Measurements from ENCODE around the gene NSG1. TPM values are rescaled to one million over a fixed set of nuclear protein-coding genes. Genes with fewer than 3 reads are reported as not detected.

The NSG1 gene
- total and polyA plus RNA-seq, 4 donors = 145 to 362 (median 248) TPM

DNA sequence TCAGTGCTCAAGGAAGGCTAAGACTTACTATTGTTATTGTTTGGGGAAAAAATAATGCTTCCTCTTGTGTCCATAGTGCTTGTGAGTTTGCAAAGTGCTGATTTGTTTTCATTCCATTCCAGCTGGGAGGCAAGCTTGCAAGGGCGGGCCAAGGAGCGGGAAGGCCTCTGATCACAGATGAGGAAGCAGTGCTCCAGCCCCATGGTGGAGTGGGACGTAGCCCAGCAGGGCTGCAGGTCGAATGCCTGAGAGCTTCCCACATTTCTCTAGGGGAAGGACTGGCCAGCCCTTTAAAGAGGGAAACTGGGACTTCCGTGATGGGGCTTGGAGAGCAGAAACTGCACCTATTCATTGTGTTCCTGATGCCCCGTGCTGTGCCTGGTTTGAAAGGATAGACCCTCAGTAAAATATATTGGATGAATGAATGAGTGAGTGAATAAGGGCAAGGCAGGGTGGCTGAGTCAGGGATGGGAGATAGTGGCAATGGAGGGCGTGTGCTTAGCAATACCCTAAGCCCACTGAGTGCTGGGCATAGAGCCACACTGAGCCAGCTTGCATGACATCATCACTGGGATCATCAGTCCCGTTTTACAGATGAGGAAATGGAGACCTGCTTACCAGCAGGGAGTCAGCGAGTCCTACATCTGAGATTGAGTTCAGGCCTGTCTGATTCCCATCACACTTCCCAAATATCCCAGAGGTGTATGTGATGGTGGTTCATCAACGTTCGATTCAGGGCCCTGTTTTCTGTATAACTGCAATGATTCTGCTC lies 17.9 kb upstream of the NSG1 start:
- DNase-seq (ENCODE audit: low read depth in 4 of 6, low spot score in 6 of 6) = peak in 1 of 6 donors; percentile 53
- Histone ChIP-seq H3K4me1 (ENCODE audit: control insufficient read depth, insufficient read depth, low read length) (no peaks in the 10 kb centered on the region), H3K4me3 (ENCODE audit: low read depth, low read length) (no peak overlapping the region), H3K9me3 (ENCODE audit: control insufficient read depth, insufficient read depth, low read length) (peaks cover 3% of the 10 kb centered on the region), H3K27ac (ENCODE audit: low read depth, low read length) (no peak overlapping the region), H3K36me3 (ENCODE audit: control insufficient read depth, insufficient read depth, low read length) (no peaks in the 10 kb centered on the region), H3K27me3 (ENCODE audit: control insufficient read depth, insufficient read depth, low read length) (no peaks in the 10 kb centered on the region)
- WGBS (ENCODE audit: insufficient coverage) = 76% methylated on average over 11 of the region's 11 CpGs

DNA sequence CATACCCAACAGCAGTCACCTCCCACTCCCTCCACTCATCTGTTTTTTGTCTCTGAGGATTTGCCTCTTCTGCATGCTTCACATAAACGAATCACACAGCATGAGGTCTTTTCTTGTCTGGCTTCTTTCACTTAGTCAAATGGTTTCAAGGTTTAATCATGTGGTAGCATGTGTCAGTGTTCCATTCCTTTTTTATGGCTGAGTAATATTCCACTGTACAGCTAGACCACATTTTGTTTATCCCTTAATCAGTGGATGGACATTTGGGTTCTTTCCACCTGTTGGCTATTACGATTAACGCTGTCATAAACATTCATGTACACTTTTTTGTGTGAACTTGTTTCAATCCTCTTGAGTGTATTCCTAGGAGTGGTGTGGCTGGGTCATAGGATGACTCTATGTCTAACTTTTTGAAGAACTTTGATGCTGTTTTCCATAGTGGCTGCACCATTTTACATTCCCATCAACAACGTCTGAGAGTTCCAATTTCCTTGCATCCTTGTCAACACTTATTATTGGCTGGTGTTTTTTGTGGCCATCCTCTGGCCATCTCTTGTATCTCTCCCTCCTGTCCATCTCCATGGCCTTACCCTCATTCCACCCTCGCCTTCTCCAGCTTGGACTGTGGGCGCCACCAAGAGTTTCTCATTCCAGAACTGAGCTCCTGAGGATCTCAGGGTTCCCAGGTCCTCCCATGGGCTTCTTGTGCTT lies 12.4 kb upstream of the NSG1 start:
- Histone ChIP-seq H3K27me3 (ENCODE audit: control insufficient read depth, insufficient read depth, low read length) (no peaks in the 10 kb centered on the region), H3K36me3 (ENCODE audit: control insufficient read depth, insufficient read depth, low read length) (no peaks in the 10 kb centered on the region), H3K9me3 (ENCODE audit: control insufficient read depth, insufficient read depth, low read length) (no peaks in the 10 kb centered on the region), H3K27ac (ENCODE audit: low read depth, low read length) (no peak overlapping the region), H3K4me3 (ENCODE audit: low read depth, low read length) (no peak overlapping the region), H3K4me1 (ENCODE audit: control insufficient read depth, insufficient read depth, low read length) (peaks cover 9% of the 10 kb centered on the region)
- DNase-seq (ENCODE audit: low read depth in 4 of 6, low spot score in 6 of 6) = no peak
- 90% methylated on average over 2 of the region's 6 CpGs for WGBS (ENCODE audit: insufficient coverage)

DNA sequence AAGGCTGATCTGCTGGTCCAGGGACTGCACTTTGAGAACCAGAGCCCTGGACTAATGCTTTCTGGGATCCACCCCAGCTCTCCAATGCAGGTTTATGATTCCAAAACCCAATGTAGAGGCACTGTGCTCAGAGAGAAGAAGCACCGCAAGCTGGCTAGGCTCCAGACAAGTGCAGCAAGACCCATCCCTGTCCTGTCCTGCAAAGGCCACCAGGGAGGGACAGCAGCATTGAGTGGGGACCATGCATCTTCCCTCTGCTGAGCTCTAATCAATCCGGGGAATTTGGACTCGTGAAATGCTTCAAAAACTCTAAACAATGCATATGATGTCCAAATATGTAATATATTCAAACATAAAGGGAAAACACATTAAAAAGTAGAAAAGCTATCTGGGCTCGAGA lies 10.8 kb upstream of the NSG1 start:
- Histone ChIP-seq H3K9me3 (ENCODE audit: control insufficient read depth, insufficient read depth, low read length) (no peaks in the 10 kb centered on the region), H3K4me3 (ENCODE audit: low read depth, low read length) (no peak overlapping the region), H3K27me3 (ENCODE audit: control insufficient read depth, insufficient read depth, low read length) (no peaks in the 10 kb centered on the region), H3K4me1 (ENCODE audit: control insufficient read depth, insufficient read depth, low read length) (peaks cover 9% of the 10 kb centered on the region), H3K27ac (ENCODE audit: low read depth, low read length) (no peak overlapping the region), H3K36me3 (ENCODE audit: control insufficient read depth, insufficient read depth, low read length) (no peaks in the 10 kb centered on the region)
- 60% methylated on average over 1 of the region's 4 CpGs for WGBS (ENCODE audit: insufficient coverage)
- no peak for DNase-seq (ENCODE audit: low read depth in 4 of 6, low spot score in 6 of 6)

DNA sequence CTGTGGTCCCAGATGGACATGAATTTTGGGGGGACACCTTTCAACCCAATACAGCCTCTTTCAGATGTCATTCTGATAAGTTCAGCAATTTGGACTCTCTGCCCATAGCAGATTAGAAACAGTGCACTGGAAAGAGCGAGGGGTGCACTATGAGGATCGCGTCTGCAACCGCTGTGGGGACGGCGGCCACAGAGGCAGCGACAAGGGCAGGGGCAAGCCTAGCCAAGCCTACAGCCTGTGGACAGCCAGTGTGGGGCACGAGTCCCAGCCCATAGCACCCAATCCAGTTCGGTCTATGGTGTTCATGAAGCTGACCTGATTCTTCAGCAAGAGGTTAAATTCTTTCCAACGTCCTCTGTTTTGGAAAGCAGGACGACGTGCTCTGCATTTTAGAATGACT lies 9.7 kb upstream of the NSG1 start:
- Histone ChIP-seq H3K36me3 (ENCODE audit: control insufficient read depth, insufficient read depth, low read length) (no peaks in the 10 kb centered on the region), H3K9me3 (ENCODE audit: control insufficient read depth, insufficient read depth, low read length) (no peaks in the 10 kb centered on the region), H3K4me1 (ENCODE audit: control insufficient read depth, insufficient read depth, low read length) (peaks cover 9% of the 10 kb centered on the region), H3K27ac (ENCODE audit: low read depth, low read length) (no peak overlapping the region), H3K27me3 (ENCODE audit: control insufficient read depth, insufficient read depth, low read length) (no peaks in the 10 kb centered on the region), H3K4me3 (ENCODE audit: low read depth, low read length) (no peak overlapping the region)
- no peak for DNase-seq (ENCODE audit: low read depth in 4 of 6, low spot score in 6 of 6)
- 86% methylated on average over 10 of the region's 12 CpGs for WGBS (ENCODE audit: insufficient coverage)

DNA sequence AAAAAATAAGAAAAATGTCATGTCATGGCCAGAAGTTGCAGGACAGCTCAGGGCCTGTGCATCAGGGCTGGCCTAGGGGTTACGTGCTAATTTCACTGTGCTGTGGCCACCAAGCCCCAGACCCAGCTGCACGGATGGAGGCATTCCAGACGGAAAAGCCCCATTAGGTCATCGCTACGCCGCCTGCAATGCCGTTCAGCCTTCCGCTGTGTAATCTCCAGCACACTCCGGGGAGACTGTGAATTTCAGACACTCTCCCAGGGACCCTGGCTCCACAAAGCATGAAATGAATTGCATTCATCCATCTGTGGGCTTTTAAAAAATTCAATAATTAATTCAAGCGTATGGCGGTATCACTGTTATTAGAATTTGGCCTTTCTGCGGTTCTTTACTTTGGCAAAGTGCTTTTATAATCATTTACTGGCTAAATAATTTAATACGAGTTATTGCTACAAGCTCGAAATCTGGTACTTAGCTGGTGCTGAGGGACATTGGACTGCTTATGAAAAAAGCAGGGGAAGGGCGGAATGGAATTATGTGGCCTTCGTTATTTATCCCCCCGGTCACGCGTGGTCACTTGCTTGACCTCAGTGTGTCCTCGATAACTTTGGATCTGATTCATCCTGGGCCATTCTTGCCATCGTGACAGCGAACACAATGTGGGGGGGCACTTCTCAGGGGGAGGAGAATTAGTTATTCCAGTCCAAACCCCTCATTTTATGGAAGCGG lies 9.0 kb upstream of the NSG1 start:
- Histone ChIP-seq H3K4me3 (ENCODE audit: low read depth, low read length) (no peak overlapping the region), H3K9me3 (ENCODE audit: control insufficient read depth, insufficient read depth, low read length) (no peaks in the 10 kb centered on the region), H3K4me1 (ENCODE audit: control insufficient read depth, insufficient read depth, low read length) (peaks cover 9% of the 10 kb centered on the region), H3K27me3 (ENCODE audit: control insufficient read depth, insufficient read depth, low read length) (no peaks in the 10 kb centered on the region), H3K27ac (ENCODE audit: low read depth, low read length) (no peak overlapping the region), H3K36me3 (ENCODE audit: control insufficient read depth, insufficient read depth, low read length) (no peaks in the 10 kb centered on the region)
- peak in 2 of 6 donors; percentile 31 to 91 for DNase-seq (ENCODE audit: low read depth in 4 of 6, low spot score in 6 of 6)
- WGBS (ENCODE audit: insufficient coverage) = 64% methylated on average over 16 of the region's 23 CpGs

DNA sequence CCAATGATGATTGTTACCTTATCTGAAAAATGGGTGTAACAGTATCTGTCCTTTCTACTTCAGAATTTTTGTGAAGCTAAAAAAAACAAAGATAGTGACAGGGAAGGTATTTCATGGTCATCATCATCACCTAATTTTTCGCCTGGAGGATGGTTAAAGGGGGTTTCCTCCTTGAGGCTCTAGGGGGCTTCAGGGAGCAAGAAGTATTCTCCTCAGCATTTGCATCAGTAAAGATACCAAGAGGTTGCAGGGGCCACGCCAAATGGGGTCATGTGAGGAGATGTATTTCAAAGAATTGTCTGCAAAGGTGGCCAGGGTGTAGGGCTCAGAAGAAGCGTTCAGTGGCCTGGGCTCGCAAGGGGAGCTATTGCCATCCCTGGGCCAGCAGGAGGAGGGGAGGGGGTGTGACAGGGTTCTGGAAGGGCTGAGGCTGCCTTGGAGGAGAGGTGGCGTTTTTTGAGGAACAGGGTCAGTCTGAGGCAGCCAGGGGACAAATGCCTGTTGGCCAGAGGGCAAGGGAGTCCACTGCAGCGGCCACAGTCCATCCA lies 7.3 kb upstream of the NSG1 start:
- WGBS (ENCODE audit: insufficient coverage) = 44% methylated on average over 5 of the region's 6 CpGs
- no peak overlapping the region for H3K27ac ChIP-seq (ENCODE audit: low read depth, low read length)

DNA sequence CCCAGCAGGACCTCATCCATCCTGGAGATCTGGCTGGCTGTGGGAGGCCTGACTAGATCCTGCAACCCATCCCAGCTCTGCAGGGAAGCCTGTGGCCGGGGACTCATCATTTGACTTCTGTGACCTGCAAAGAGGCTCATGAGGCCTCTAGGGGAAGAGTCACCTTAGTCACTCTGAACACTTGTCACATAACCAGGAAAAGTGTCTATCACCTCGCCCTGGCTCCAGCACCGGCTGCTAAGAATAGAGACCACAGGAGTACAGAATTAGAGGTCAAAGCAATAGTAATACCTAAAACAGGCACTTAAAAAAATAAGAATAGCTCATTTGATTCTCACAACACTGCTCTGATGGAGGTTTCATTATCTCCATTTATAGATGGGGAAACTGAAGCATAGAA lies 3.8 kb upstream of the NSG1 start:
- peaks cover 28% of the 10 kb centered on the region for H3K4me1 ChIP-seq (ENCODE audit: control insufficient read depth, insufficient read depth, low read length)
- H3K9me3 ChIP-seq (ENCODE audit: control insufficient read depth, insufficient read depth, low read length) = no peaks in the 10 kb centered on the region
- peaks cover 25% of the 10 kb centered on the region for H3K27me3 ChIP-seq (ENCODE audit: control insufficient read depth, insufficient read depth, low read length)
- H3K27ac ChIP-seq (ENCODE audit: low read depth, low read length) = no peak overlapping the region
- 88% methylated on average over 1 of the region's 3 CpGs for WGBS (ENCODE audit: insufficient coverage)
- no peak for DNase-seq (ENCODE audit: low read depth in 4 of 6, low spot score in 6 of 6)
- H3K36me3 ChIP-seq (ENCODE audit: control insufficient read depth, insufficient read depth, low read length) = peaks cover 3% of the 10 kb centered on the region
- no peak overlapping the region for H3K4me3 ChIP-seq (ENCODE audit: low read depth, low read length)

More for the DNA sequence above, 7.3 kb upstream of the NSG1 start:
- no peaks in the 10 kb centered on the region for H3K9me3 ChIP-seq (ENCODE audit: control insufficient read depth, insufficient read depth, low read length)
- H3K27me3 ChIP-seq (ENCODE audit: control insufficient read depth, insufficient read depth, low read length) = peaks cover 4% of the 10 kb centered on the region
- no peak overlapping the region for H3K4me3 ChIP-seq (ENCODE audit: low read depth, low read length)
- DNase-seq (ENCODE audit: low read depth in 4 of 6, low spot score in 6 of 6) = no peak
- H3K36me3 ChIP-seq (ENCODE audit: control insufficient read depth, insufficient read depth, low read length) = no peaks in the 10 kb centered on the region
- H3K4me1 ChIP-seq (ENCODE audit: control insufficient read depth, insufficient read depth, low read length) = peaks cover 9% of the 10 kb centered on the region

DNA sequence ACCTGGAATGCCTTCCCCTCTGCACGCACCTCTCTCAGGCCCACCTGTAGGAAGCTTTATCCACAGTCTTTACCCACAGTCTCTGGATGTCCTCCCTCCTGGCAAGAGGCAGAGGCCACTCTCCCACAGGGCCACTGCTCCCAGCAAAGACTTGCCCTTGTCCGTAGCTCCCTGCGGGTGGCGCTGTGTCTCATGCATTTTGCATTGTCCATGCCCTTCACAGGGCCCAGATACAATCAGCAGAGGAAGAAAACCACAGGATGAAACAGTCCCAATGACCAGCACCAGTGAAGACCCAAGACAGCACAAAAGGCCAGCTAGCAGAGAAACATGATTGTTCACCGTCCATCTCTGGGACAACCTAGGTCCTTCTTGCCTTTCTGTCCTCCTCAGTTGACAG lies 2.1 kb upstream of the NSG1 start:
- peaks cover 26% of the 10 kb centered on the region for H3K27me3 ChIP-seq (ENCODE audit: control insufficient read depth, insufficient read depth, low read length)
- peaks cover 11% of the 10 kb centered on the region for H3K36me3 ChIP-seq (ENCODE audit: control insufficient read depth, insufficient read depth, low read length)
- H3K27ac ChIP-seq (ENCODE audit: low read depth, low read length) = no peak overlapping the region
- no peaks in the 10 kb centered on the region for H3K9me3 ChIP-seq (ENCODE audit: control insufficient read depth, insufficient read depth, low read length)
- 40% methylated on average over 5 of the region's 5 CpGs for WGBS (ENCODE audit: insufficient coverage)
- no peak overlapping the region for H3K4me3 ChIP-seq (ENCODE audit: low read depth, low read length)
- H3K4me1 ChIP-seq (ENCODE audit: control insufficient read depth, insufficient read depth, low read length) = peaks cover 32% of the 10 kb centered on the region
- DNase-seq (ENCODE audit: low read depth in 4 of 6, low spot score in 6 of 6) = peak in 1 of 6 donors; percentile 30

DNA sequence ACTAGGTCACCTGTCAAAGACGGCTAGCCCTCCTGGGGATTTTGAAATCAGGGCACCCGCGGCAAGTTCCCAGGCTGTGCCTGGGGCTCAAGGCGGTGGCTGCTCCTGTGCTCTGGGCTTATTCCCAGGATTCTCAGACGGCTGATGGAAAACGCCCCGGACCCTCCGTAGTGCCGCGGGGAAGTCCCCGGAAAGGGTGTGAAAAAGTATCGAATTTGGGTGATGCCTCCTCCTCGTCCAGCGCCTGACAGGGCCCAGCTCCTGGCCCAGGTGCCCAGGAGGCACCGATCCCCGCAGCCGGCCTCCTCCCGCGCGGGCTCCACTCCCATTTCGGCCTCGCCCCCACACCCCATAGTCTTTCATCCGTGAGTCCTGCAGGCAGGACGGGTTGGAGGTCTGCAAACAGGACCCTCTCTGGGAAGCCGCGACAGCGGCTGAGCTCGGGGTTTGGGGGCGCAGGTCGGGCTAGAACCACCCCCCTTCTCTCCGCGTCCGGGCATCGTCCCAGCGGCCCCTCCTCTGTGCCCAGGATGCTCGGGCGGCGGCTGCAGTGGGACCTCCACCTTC lies 1.1 kb upstream of the NSG1 start:
- Histone ChIP-seq H3K4me3 (ENCODE audit: low read depth, low read length) (peak overlapping the region; percentile 52), H3K36me3 (ENCODE audit: control insufficient read depth, insufficient read depth, low read length) (peaks cover 20% of the 10 kb centered on the region), H3K27ac (ENCODE audit: low read depth, low read length) (no peak overlapping the region), H3K27me3 (ENCODE audit: control insufficient read depth, insufficient read depth, low read length) (peaks cover 26% of the 10 kb centered on the region), H3K9me3 (ENCODE audit: control insufficient read depth, insufficient read depth, low read length) (no peaks in the 10 kb centered on the region), H3K4me1 (ENCODE audit: control insufficient read depth, insufficient read depth, low read length) (peaks cover 38% of the 10 kb centered on the region)
- DNase-seq (ENCODE audit: low read depth in 4 of 6, low spot score in 6 of 6) = peak in 1 of 6 donors; percentile 47
- WGBS (ENCODE audit: insufficient coverage) = under 1% methylated on average over 38 of the region's 38 CpGs

Measured in spinal cord (tissue), 10 donors.